ENCODE results near the gene NAA15. TPM values are rescaled to one million over a fixed set of nuclear protein-coding genes. Genes with fewer than 3 reads are reported as not detected.
"Not testable (repeated sequence)": the region's sequence is repeated elsewhere in the genome, so short reads cannot be mapped to it uniquely, and the experiment has no call there.

The NAA15 gene
- total and polyA plus RNA-seq, 4 donors = 18.1 to 37.6 (median 25.1) TPM

DNA sequence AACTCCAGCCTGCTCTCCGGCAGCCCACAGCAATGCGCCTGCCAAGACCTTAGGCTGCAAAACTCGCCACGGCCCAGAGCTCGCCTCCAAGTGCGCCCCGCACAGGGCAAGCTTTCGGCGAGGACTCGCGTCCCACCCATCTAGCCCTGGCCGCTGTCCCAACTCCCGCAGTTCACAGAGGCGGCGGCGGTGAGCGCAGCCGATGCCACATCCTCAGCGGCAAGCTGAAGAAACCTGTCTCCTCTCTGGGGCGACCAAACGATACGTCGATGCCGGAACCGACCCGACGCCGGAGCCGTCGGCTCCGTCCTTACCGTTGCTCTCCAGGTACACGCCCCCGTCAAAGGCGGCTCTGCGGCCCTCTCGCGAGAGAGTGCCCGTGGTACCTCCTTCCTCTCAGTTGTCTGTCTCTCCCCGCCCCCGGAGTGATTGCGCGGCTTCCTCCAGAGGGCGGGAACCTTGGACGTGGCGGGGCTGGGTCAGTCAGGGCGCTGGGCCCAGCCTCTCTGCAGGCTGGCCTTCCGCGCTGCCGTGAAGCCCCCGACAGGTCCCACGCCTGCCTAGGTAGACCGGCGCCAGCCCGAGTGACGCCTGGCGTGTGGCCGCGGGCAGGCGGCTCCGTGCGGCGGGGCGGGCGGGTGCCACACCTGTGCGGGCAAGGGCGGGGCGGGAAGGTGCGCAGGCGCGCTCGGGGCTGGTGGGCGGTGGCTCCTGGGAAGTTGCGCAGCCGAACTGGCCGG, 152.2 kb downstream of the NAA15 start:
- H3K36me3 ChIP-seq (ENCODE audit: control insufficient read depth, insufficient read depth, low read length) = no peaks in the 10 kb centered on the region
- under 1% methylated on average over 76 of the region's 76 CpGs for WGBS (ENCODE audit: insufficient coverage)
- H3K4me3 ChIP-seq (ENCODE audit: low read depth, low read length) = peak overlapping the region; percentile 90
- H3K27me3 ChIP-seq (ENCODE audit: control insufficient read depth, insufficient read depth, low read length) = no peaks in the 10 kb centered on the region
- no peaks in the 10 kb centered on the region for H3K9me3 ChIP-seq (ENCODE audit: control insufficient read depth, insufficient read depth, low read length)
- peaks cover 4% of the 10 kb centered on the region for H3K4me1 ChIP-seq (ENCODE audit: control insufficient read depth, insufficient read depth, low read length)
- peak; percentile 76 to 98 (median 87) for DNase-seq (ENCODE audit: low read depth in 4 of 6, low spot score in 6 of 6)
- H3K27ac ChIP-seq (ENCODE audit: low read depth, low read length) = peak overlapping the region; percentile 89

DNA sequence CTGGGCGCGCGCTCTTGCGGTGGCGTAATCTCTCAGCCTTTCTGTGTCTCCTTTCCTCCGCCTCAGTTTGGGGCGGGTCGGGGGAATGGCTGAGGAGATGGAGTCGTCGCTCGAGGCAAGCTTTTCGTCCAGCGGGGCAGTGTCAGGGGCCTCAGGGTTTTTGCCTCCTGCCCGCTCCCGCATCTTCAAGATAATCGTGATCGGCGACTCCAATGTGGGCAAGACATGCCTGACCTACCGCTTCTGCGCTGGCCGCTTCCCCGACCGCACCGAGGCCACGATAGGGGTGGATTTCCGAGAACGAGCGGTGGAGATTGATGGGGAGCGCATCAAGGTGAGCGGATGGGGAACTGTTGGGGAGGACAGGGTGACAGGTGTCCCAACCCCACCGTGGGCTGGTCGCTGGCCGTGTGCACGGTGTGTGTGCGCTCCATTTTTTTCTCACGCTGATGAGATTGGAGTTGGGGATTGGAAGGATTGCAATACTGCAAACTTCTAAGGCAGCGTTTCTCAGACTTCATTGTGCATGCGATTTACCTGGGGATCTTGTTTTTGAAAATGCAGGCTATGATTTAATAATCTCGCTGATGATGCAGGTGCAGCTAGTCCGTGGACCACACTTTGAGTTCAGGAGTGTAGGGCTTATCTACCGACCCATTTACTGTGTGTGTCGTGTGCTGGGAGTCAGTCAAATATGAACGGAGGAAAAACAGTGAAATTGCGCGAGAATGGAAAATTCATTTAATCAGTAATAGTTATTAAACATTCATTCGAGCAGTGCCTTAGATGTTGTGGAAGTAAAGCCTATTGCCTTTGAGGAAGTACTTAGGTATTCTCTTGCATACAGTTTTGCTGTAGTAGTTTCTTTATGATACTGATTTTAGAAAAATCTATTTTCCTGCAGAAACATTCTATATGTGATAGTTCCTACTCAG, 153.1 kb downstream of the NAA15 start, which contains the start of gene RAB33B:
RAB33B (plus strand) TSS at position 11 of the 935 bp plus-strand sequence; CDS start at position 86, 75 bp downstream.
- Histone ChIP-seq H3K4me3 (ENCODE audit: low read depth, low read length) (peak within 1 kb of the TSS; percentile 90), H3K27me3 (ENCODE audit: control insufficient read depth, insufficient read depth, low read length) (no peaks in the 10 kb centered on the region), H3K27ac (ENCODE audit: low read depth, low read length) (peak within 1 kb of the TSS; percentile 89), H3K4me1 (ENCODE audit: control insufficient read depth, insufficient read depth, low read length) (peaks cover 4% of the 10 kb centered on the region), H3K36me3 (ENCODE audit: control insufficient read depth, insufficient read depth, low read length) (no peaks in the 10 kb centered on the region), H3K9me3 (ENCODE audit: control insufficient read depth, insufficient read depth, low read length) (no peaks in the 10 kb centered on the region)
- DNase-seq (ENCODE audit: low read depth in 4 of 6, low spot score in 6 of 6) = peak in 4 of 6 donors; percentile 4 to 69 (median 12)
- 1% methylated on average over 37 of the region's 46 CpGs for WGBS (ENCODE audit: insufficient coverage)

DNA sequence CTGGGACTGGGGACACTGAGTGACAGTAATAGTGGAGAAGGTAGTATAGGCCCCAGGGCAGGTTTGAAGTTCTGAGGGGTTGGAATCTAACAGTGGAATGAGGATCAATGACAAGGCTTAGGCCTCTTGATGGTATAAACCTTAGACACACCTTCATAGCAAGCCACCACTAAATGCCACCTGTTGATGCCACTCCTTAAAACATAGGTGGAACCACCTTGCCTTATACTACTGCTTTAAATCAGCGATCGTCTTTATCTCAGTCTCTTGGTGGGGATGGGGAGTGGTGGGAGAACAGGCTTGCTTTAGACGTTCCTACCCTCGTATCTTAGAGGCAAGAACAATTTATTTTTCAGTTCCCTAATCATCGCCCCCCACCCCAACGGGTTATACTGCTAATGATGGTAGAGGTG, 153.8 kb downstream of the NAA15 start:
- no peak overlapping the region for H3K27ac ChIP-seq (ENCODE audit: low read depth, low read length)
- H3K9me3 ChIP-seq (ENCODE audit: control insufficient read depth, insufficient read depth, low read length) = no peaks in the 10 kb centered on the region
- whole genome bisulfite sequencing (ENCODE audit: insufficient coverage) = no CpG with 5 or more reads among the region's 6 CpGs
- H3K4me3 ChIP-seq (ENCODE audit: low read depth, low read length) = peak overlapping the region; percentile 90
- H3K27me3 ChIP-seq (ENCODE audit: control insufficient read depth, insufficient read depth, low read length) = no peaks in the 10 kb centered on the region
- peak in 1 of 6 donors; percentile 9 for DNase-seq (ENCODE audit: low read depth in 4 of 6, low spot score in 6 of 6)
- peaks cover 4% of the 10 kb centered on the region for H3K4me1 ChIP-seq (ENCODE audit: control insufficient read depth, insufficient read depth, low read length)
- H3K36me3 ChIP-seq (ENCODE audit: control insufficient read depth, insufficient read depth, low read length) = no peaks in the 10 kb centered on the region

DNA sequence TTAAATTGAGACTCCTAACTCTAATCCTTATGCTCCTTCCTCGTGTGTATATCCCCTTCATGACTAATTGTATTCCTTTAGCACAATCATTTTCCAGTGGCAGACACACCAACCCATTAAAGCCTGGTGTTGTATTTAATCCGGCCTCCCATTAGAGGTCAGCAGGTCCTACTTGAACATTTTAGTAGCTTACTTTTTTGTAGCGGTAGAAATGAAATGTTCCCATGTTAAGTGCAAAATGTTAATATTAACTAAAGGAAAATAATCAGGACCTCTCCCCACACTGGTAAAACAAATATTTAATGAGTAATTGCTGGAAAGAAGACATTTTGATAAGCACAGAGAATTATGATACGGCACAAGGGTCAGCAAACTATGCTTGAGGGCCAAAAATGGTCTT, 156.0 kb downstream of the NAA15 start:
- no peaks in the 10 kb centered on the region for H3K27me3 ChIP-seq (ENCODE audit: control insufficient read depth, insufficient read depth, low read length)
- no peak overlapping the region for H3K27ac ChIP-seq (ENCODE audit: low read depth, low read length)
- H3K36me3 ChIP-seq (ENCODE audit: control insufficient read depth, insufficient read depth, low read length) = no peaks in the 10 kb centered on the region
- DNase-seq (ENCODE audit: low read depth in 4 of 6, low spot score in 6 of 6) = no peak
- WGBS (ENCODE audit: insufficient coverage) = 30% methylated on average over 1 of the region's 4 CpGs
- H3K4me1 ChIP-seq (ENCODE audit: control insufficient read depth, insufficient read depth, low read length) = peaks cover 4% of the 10 kb centered on the region
- H3K9me3 ChIP-seq (ENCODE audit: control insufficient read depth, insufficient read depth, low read length) = no peaks in the 10 kb centered on the region
- H3K4me3 ChIP-seq (ENCODE audit: low read depth, low read length) = no peak overlapping the region

DNA sequence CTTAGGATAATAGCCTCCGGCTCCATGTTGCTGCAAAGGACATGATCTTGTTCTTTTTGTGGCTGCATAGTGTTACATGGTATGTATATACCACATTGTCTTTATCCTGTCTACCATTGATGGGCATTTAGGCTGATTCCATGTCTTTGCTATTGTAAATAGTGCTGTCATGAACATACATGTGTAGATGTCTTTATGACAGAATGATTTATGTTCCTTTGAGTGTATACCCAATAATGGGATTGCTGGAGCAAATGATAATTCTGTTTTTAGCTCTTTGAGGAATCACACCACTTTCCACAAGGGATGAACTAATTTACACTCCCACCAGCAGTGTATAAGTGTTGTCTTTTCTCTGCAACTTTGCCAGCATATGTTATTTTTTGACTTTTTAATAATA, 157.2 kb downstream of the NAA15 start:
- H3K36me3 ChIP-seq (ENCODE audit: control insufficient read depth, insufficient read depth, low read length) = no peaks in the 10 kb centered on the region
- peaks cover 4% of the 10 kb centered on the region for H3K4me1 ChIP-seq (ENCODE audit: control insufficient read depth, insufficient read depth, low read length)
- H3K27me3 ChIP-seq (ENCODE audit: control insufficient read depth, insufficient read depth, low read length) = no peaks in the 10 kb centered on the region
- no CpG with 5 or more reads among the region's 1 CpG for WGBS (ENCODE audit: insufficient coverage)
- H3K9me3 ChIP-seq (ENCODE audit: control insufficient read depth, insufficient read depth, low read length) = no peaks in the 10 kb centered on the region
- DNase-seq (ENCODE audit: low read depth in 4 of 6, low spot score in 6 of 6) = no peak
- no peak overlapping the region for H3K27ac ChIP-seq (ENCODE audit: low read depth, low read length)
- H3K4me3 ChIP-seq (ENCODE audit: low read depth, low read length) = no peak overlapping the region

DNA sequence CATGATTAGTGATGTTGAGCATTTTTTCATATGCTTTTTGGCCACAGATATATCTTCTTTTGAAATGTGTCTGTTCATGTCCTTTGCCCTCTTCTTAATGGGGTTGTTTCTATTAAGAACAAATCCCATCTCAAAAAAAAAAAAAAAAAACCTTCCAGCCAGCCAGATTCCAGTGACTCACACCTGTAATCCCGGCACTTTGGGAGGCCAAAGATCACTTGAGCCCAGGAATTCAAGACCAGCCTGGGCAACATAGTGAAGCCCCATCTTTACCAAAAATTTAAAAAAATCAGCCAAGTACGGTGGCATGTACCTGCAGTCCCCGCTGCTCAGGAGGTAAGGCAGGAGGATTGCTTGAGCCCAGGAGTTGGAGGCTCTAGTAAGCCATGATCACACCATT, 157.7 kb downstream of the NAA15 start:
- DNase-seq (ENCODE audit: low read depth in 4 of 6, low spot score in 6 of 6) = no peak
- H3K4me1 ChIP-seq (ENCODE audit: control insufficient read depth, insufficient read depth, low read length) = peaks cover 4% of the 10 kb centered on the region
- no peaks in the 10 kb centered on the region for H3K36me3 ChIP-seq (ENCODE audit: control insufficient read depth, insufficient read depth, low read length)
- H3K27me3 ChIP-seq (ENCODE audit: control insufficient read depth, insufficient read depth, low read length) = no peaks in the 10 kb centered on the region
- H3K4me3 ChIP-seq (ENCODE audit: low read depth, low read length) = no peak overlapping the region
- no peaks in the 10 kb centered on the region for H3K9me3 ChIP-seq (ENCODE audit: control insufficient read depth, insufficient read depth, low read length)
- no peak overlapping the region for H3K27ac ChIP-seq (ENCODE audit: low read depth, low read length)
- 100% methylated on average over 2 of the region's 3 CpGs for WGBS (ENCODE audit: insufficient coverage)

DNA sequence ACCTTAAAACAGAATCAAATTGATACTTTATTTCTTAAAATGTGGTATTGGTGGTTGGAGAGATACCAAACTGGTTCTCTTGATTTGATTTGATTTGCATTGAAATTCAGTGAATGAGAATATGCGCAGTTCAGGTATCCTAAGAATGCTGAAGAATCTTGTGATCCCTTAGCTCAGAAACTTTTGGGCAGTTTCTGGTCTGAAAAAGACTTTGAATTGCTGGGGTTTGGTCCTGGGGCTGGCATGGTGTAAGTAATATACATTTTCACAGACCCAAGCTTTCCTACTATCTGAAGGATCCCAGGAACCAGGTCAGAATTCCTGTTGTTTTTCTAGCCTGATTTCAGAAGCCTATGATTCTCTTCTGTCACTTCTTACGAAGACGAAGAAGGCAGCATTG, 159.3 kb downstream of the NAA15 start:
- Histone ChIP-seq H3K27ac (ENCODE audit: low read depth, low read length) (no peak overlapping the region), H3K9me3 (ENCODE audit: control insufficient read depth, insufficient read depth, low read length) (no peaks in the 10 kb centered on the region), H3K27me3 (ENCODE audit: control insufficient read depth, insufficient read depth, low read length) (no peaks in the 10 kb centered on the region), H3K4me3 (ENCODE audit: low read depth, low read length) (no peak overlapping the region), H3K36me3 (ENCODE audit: control insufficient read depth, insufficient read depth, low read length) (no peaks in the 10 kb centered on the region), H3K4me1 (ENCODE audit: control insufficient read depth, insufficient read depth, low read length) (no peaks in the 10 kb centered on the region)
- no peak for DNase-seq (ENCODE audit: low read depth in 4 of 6, low spot score in 6 of 6)
- WGBS (ENCODE audit: insufficient coverage) = 100% methylated on average over 3 of the region's 3 CpGs

DNA sequence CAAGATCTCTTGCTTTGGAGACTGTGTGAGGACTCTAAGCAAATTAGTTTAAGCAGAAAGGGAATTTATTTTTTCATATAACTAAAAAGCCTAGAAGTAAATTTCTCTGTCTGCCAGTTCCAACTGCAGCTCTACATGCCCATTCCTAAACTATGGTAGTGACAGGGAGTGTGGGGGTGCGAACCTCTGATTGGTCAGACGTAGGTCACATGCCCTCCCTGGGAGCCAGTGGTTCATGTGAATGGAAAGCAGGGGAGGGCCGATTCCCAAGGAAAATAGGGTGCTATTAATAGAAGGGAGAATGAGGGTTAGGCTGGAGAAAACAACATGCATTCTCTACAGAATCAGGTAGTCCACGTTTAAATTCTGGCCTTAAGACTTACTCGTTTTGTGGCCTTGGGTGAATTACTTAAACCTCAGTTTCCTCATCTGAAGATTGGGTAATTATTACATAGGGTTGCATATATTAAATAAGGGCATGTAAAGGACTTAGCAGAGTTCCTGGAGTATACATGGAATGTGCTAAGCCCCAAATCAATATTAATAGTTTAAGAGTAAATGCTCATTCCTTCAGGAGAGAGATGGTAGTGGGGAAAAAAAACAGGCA, 159.8 kb downstream of the NAA15 start:
- 67% methylated on average over 3 of the region's 5 CpGs for WGBS (ENCODE audit: insufficient coverage)
- Histone ChIP-seq H3K9me3 (ENCODE audit: control insufficient read depth, insufficient read depth, low read length) (no peaks in the 10 kb centered on the region), H3K27me3 (ENCODE audit: control insufficient read depth, insufficient read depth, low read length) (no peaks in the 10 kb centered on the region), H3K27ac (ENCODE audit: low read depth, low read length) (no peak overlapping the region), H3K4me3 (ENCODE audit: low read depth, low read length) (no peak overlapping the region), H3K36me3 (ENCODE audit: control insufficient read depth, insufficient read depth, low read length) (no peaks in the 10 kb centered on the region), H3K4me1 (ENCODE audit: control insufficient read depth, insufficient read depth, low read length) (no peaks in the 10 kb centered on the region)
- DNase-seq (ENCODE audit: low read depth in 4 of 6, low spot score in 6 of 6) = no peak

DNA sequence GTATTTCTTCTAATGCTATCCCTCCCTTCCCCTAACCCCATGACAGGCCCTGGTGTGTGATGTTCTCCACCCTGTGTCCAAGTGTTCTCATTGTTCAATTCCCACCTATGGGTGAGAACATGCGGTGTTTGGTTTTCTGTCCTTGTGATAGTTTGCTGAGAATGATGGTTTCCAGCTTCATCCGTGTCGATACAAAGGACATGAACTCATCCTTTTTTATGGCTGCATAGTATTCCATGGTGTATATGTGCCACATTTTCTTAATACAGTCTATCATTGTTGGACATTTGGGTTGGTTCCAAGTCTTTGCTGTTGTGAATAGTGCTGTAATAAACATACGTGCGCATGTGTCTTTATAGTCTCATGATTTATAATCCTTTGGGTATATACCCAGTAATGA, 163.2 kb downstream of the NAA15 start:
- H3K27me3 ChIP-seq (ENCODE audit: control insufficient read depth, insufficient read depth, low read length); H3K4me3 ChIP-seq (ENCODE audit: low read depth, low read length); DNase-seq (ENCODE audit: low read depth in 4 of 6, low spot score in 6 of 6); H3K27ac ChIP-seq (ENCODE audit: low read depth, low read length); H3K36me3 ChIP-seq (ENCODE audit: control insufficient read depth, insufficient read depth, low read length); H3K9me3 ChIP-seq (ENCODE audit: control insufficient read depth, insufficient read depth, low read length); H3K4me1 ChIP-seq (ENCODE audit: control insufficient read depth, insufficient read depth, low read length): not testable (repeated sequence)
- WGBS (ENCODE audit: insufficient coverage) = no CpG with 5 or more reads among the region's 5 CpGs

All from spinal cord (tissue), 10 donors.